GM10847 (cell line): Measurements from ENCODE around the gene TIGD3.

Experiments
- POLR2A ChIP-seq: IDR thresholded peaks from 2 replicates; pipeline ENCODE4 v1.6.1; 2011; ENCODE audit not compliant: insufficient read length; ENCODE audit errors: extremely low read depth

The TIGD3 gene

DNA sequence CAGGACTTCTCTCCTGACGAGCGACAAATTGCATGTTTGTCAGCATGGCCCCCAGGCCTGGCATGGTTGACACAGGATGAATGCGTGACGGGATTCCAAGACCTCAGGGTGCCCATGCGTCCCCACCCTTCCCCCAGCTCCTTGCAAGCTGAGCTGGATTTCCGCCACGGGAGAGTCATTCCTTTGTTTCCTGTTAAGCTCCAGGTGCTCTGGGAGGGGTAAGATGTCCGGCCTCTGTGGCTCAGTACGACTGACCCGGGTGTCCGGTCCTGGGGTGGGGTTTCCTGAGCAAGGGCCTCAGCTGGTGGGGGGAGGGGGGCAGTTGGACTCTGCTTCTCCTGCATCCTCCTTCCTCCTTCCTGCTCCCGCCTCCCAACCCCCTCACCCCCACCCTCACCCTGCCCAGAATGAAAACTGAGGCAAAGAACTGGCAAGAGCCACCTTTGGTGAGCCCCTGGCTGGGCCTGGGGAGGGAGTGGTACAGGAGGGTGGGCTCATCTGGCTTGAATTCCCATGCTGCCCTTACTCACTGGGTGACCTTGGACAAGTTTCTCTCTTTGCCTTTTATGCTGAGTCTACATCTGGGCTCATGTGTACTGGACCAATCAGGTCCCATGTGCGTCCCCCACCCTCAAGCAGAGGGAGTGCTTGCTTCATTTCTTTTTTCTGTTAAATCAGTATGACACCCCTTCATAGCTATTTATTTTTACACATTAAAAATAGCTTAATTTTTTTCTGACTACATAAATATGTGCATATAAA is 37.3 kb upstream of the TIGD3 start:
- TF ChIP-seq POLR2A: no peak

DNA sequence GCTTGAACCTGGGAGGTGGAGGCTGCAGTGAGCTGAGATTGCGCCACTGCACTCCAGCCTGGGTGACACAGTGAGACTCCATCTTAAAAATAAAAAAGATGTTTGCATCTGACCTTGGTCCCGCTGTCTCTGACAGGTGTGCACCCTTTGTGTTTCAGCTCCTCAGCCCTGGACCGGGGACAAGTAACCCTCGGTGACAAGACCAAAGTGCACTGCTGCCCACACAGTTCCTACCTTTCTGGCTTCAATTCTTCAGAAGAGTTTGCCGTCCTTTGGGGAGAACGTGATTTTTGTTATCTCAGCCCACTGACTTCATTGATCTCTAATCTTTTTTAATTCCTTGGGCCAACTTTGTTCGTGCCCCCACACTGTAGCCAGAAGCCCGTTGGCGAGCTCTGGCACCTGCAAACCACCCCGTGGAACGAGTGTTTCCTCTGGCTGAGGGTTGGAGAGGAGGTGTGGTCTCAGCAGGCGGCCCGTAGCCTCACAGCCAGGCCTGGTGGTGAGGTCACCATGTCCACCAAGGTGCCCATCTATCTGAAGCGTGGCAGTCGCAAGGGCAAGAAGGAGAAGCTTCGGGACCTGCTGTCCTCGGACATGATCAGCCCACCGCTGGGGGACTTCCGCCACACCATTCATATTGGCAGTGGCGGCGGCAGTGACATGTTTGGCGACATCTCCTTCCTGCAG is 34.0 kb upstream of the TIGD3 start:
- no peak for TF ChIP-seq POLR2A

DNA sequence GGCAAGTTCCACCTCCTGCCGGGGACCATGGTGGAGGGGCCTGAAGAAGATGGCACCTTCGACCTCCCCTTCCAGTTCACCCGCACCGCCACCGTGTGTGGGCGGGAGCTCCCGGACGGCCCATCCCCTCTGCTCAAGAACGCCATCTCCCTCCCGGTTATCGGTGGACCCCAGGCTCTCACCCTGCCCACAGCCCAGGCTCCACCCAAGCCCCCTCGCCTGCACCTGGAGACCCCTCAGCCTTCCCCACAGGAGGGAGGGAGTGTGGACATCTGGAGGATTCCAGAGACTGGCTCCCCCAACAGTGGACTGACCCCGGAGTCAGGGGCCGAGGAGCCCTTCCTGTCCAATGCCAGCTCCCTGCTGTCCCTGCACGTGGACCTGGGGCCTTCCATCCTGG is 33.5 kb upstream of the TIGD3 start:
- no peak for TF ChIP-seq POLR2A

DNA sequence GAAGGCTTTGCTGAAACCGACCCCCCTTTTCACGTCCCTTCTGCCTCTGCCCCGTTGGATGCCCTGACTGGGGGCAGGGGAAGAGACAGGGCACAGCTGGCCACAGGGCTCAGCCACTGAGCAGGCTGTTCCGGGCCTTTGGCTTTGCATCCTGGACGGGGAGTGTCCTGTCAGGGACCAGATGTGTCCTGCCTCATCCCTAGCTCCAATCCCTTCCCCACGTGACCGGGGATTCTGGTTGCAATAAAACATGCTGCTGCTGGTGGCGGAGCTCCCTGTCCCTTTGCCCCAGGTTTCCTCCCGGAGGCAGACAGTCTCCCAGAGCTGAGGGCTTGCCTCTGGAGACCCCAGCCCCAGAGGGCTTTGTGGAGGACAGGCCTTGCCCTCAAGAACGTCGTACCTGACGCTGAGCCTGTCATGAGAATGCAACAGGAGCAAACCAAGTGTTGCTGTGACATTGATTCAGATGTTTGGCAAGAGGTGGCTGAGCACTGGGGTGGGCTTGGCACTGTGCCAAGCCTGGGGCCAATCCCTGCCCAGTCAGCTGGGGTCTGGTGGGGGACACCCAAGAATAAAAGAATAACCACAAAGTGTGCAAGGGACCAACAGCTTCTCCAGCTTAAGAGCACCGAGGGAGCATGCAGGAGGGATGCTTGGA is 32.6 kb upstream of the TIGD3 start:
- no peak for TF ChIP-seq POLR2A

DNA sequence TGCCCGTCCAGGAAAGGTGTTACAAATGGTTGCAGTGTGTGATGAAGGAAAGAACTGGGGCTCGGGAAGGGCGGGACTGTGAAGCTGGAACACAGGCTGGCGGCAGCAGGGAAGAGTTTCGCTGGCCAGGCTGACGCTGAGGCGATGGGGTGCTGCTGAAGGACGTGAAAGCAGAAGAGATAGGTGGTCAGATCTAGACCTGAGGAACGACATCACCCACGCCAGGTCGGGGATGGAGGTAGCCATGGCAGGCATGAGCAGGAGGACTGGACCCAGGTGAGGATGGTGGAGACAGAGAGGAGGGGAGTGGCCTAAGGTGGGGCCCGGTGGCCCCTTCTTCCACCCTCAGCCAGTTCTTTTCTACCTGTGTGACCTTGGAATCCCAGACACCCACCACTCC is 30.7 kb upstream of the TIGD3 start:
- no peak for TF ChIP-seq POLR2A

DNA sequence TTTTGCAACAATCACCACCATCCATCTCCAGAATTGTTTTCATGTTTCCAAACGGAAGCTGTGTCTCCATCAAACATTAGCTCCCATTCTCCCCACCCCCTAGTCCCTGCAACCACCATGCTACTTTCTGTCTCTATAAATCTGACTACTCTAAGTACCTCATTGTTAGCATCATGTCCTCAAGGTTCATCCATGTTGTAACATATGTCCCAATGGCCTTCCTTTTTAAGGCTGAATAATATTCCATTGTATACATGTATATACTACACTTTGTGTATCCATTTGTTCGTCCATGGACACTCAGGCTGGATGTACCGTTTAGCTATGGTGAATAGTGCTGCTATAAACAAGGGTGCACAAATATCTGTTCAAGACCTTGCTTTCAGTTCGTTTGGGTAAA is 29.1 kb upstream of the TIGD3 start:
- TF ChIP-seq POLR2A: no peak

DNA sequence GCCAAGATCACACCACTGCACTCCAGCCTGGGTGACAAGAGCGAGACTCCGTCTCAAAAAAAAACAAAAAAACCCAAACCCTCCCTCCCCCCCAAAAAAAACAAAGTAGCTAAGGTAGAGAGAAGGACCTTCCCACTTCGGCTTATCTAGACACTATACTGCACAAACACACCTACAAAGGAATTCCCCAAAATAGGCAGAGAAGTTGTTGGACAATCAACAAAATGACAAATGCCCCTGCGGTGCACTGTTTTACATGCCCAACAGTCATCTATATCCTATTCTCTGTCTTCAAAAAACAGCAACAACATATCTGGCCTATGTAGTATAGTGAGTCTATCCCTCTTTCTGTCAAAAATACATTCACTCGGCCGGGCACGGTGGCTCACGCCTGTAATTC is 27.5 kb upstream of the TIGD3 start:
- no peak for TF ChIP-seq POLR2A

DNA sequence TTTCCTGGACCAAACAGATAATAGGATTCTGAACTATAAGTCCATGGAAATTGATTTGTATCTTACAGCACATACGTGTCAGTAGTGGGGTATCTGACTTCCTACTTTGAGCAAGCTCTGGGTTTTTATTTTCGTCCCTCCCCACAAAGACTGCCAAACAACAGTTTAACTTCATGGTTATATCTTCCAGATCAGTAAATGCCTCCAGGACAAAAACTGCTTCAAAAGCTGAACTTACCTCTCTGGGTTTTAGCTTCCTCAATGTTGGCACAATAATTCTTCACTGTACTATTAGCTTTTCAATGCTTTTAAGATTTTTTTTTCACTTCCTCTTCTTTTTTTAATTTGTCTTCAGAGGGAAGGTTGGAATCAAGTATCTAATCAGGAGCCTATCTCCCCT is 25.1 kb upstream of the TIGD3 start:
- no peak for TF ChIP-seq POLR2A

DNA sequence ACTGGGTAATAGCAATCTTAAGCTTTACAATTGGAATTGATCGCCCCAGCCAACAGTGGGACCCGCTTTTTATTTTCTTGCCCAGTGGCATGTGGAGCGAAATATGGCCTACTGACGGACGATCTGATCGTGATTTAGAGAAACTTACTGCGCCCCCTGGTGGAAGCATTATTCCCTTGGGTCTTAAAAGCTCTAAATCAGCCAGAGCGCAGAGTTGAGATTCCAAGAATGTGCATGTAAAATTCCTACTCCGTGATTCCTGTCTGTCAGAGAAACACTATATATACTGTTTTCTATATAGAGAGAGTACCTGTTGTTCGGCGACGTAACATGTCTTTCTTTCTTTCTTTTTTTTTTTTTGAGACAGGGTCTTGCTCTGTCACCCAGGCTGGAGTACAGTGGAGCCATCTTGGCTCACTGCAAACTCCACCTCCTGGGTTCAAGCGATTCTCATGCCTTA is 24.6 kb upstream of the TIGD3 start:
- TF ChIP-seq POLR2A: no peak

DNA sequence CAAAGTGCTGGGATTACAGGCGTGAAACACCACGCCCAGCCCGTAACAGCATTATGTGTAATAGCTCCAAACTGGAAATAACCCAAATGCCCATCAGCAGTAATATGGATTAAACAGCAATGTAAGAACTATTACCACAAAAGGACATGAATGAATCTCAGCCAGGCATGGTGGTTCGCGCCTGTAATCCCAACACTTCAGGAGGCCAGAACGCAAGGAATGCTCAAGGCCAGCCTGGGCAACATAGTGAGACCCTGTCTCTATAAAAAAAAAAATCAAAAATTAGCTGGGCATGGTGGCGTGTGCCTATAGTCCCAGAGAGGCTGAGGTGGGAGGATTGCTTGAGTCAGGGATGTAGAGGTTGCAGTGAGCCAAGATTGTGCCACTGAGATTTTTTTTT is 24.0 kb upstream of the TIGD3 start:
- TF ChIP-seq POLR2A: no peak

DNA sequence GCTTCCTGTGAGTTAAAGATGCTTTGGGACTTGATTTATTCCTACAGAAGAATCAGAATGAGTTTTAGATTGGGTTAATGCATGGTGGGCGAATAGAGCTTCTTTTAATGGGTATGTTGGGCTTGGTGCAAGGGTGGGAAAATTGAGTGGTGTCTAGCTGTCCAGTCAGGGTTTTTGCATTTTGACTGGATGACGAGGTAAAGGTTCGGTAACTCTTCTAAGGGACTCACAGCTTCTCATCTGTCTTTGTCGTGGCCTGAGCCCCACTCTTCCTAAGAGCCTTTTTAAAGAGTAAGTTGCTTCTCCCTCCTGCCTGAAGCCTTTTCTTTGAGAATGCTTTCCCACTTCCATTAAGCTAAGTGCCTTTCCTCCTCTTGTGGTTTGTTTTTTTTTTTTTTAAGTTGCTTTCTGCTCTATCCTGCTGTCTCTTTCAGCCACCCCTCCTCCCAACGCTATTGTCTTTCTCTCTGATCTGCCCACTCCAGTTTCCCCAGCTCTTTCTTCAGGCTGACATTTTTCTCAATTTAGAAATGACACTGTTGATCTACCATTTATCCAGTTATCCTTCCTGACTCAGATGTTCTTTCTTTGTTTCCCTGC is 19.8 kb upstream of the TIGD3 start:
- TF ChIP-seq POLR2A: no peak

DNA sequence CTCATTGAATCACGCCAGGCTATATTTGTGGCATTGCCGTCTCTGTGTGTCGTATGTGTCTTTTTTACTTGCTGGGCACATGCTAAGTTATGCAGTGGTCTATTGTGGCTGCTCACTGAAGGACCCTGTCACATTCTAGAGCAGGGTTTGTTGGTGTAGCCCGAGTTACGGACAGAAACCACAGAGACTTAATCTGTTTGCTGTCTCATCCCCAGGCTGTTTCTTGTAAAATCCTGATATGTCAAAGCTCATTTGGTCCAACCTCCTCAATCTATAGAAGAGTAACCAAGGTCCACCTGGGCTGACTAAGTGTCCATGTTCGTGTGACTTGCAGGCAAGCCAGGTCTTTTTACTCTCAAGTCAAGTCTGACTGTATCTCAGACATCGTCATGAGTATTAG is 15.9 kb upstream of the TIGD3 start:
- TF ChIP-seq POLR2A: no peak

DNA sequence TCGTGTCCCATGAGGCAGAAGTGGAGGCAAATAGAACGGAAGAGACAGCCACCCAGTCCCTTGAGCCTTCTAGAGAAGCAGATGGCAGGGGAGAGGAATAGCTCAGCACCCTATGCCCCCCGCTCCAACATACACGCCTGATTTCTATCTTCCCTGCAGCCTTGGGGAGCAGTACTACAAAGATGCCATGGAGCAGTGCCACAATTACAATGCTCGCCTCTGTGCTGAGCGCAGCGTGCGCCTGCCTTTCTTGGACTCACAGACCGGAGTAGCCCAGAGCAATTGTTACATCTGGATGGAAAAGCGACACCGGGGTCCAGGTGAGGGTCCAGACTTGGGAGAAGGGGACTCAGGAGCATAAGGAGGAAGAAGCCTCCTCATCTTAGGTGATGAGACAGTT is 14.3 kb upstream of the TIGD3 start:
- TF ChIP-seq POLR2A: no peak

DNA sequence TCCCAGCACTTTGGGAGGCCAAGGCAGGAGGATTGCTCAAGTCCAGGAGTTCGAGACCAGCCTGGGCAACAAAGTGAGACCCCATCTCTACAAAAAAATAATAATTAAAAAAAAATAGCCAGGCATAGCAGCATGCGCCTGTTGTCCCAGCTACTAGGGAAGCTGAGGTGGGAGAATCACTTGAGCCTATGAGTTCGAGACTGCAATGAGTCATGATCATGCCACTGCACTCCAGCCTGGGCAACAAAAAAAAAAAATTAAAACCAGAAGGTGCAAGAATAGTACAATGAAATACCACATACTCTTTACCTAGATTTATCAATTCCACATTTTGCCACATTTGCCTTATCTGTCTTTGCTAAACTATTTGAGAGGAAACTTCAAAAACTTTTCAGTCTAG is 12.7 kb upstream of the TIGD3 start:
- TF ChIP-seq POLR2A: no peak

DNA sequence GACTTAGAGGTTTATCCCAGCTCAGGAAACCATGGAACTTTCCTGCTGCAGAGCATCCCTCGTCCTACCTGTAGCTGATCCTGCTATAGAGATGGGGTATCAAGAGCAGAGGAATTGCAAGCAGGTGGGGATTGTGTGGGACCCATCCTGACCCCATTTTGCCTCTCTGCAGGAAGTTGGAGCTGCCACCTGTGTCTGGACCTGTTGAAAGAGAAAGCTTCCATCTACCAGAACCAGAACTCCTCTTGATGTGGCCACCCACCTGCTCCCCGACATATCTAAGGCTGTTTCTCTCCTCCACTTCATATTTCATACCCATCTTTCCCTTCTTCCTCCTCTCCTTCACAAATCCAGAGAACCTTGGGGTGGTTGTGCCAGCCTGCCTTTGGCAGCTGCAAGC is 3.0 kb upstream of the TIGD3 start:
- no peak for TF ChIP-seq POLR2A

DNA sequence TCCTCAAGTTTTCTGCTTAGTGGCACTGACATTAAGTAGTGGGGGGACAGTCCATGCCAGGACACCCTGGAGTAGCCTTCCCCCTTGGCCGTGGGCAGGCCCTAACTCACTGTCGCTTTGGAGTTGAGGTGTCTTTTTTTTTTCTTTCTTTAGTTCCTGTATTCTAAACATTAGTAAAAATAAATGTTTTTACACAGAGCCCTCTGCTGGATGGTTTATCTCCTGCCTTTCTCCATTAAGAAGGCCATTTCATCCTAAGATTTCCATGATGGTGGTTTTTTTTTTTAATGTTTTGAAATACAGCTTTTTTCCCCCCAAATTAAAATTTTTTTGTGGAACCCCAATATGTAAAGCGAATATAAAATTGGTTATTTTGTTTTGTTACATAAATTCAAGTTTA is 1.8 kb upstream of the TIGD3 start:
- no peak for TF ChIP-seq POLR2A
